OCI-LY7 (cell line): Measurements from ENCODE around the gene C16orf96.

ENCODE experiments used
- CTCF ChIP-seq: fragments of 200-600 bp; sonication (generic); conservative IDR thresholded peaks from 2 replicates; pipeline ENCODE4 v1.5.1; 2014; ENCODE audit warnings: mild to moderate bottlenecking, antibody characterized with exemption, low read length, moderate library complexity, mixed read lengths
- EZH2phosphoT487 ChIP-seq: fragments of 200-600 bp; sonication (generic); IDR thresholded peaks from 2 replicates; pipeline ENCODE4 v1.6.1; 2018; ENCODE audit warnings: low read depth, borderline replicate concordance, mild to moderate bottlenecking, mixed run types, antibody characterized with exemption, low read length, moderate library complexity, mixed read lengths

GRCh38 chr16:4529085-4530060 lies 26.8 kb upstream of the C16orf96 start:
- TF ChIP-seq CTCF, result peak; percentile 25; the same call in 1 of the 2 replicates
- TF ChIP-seq EZH2phosphoT487, result no peak
